K562 (cell line): ENCODE measurements around the gene COL5A1. TPM values are rescaled to one million over a fixed set of nuclear protein-coding genes. Genes with fewer than 3 reads are reported as not detected.

Experiments
- ATAC-seq: fragments of 200-7000 bp; cut with Tn5 transposase; 3 replicates; pipeline ENCODE4 v1.9.1; 2020; ENCODE audit warnings: moderate library complexity
- BruUV-seq: library from RNA; stranded (reverse); fragments of 400-500 nt; replicated peaks from 2 replicates; lab custom pipeline; 2021; lab: Mats Ljungman, UMichigan
- CTCF ChIA-PET: fragments of 300-600 bp; formaldehyde crosslinking; extraction: SDS; loops from one replicate; lab custom pipeline; 2021; ENCODE audit warnings: low intra/inter-chr PET ratio; lab: Yijun Ruan, JAX
- POLR2A ChIA-PET: fragments of 300-600, 350-650 bp; sonication (Branson Sonifier 250); formaldehyde crosslinking; extraction: SDS; loops from one replicate; lab custom pipeline; 2021; ENCODE audit warnings: antibody characterized with exemption, inconsistent platforms; lab: Yijun Ruan, JAX
- DNase-seq, 4 experiments: peaks; one replicate each; pipeline versions ENCODE4 v3.0.0 to v3.0.0-alpha.2; 2011 to 2018; ENCODE audit warnings: low spot score in 3 of 4, mixed read lengths in 3 of 4; ENCODE audit errors: extremely low read depth in 1 of 4
- FAIRE-seq: peaks from 2 replicates; lab custom pipeline; 2011; peaks lifted over from hg19 to GRCh38; lab: Jason Lieb, UNC
- H2AFZ ChIP-seq: 2 replicates; pipeline ENCODE4 v1.6.0; 2011; ENCODE audit warnings: low read depth, low read length, control low read depth, inconsistent platforms
- H3K27ac ChIP-seq: fragments of 200-600 bp; 3 replicates; pipeline ENCODE4 v1.8.0; 2011; ENCODE audit warnings: low read depth, mild to moderate bottlenecking, control low read depth, inconsistent platforms, low read length, moderate library complexity, mixed read lengths; ENCODE audit errors: extremely low read depth
- H3K27me3 ChIP-seq, 2 experiments: fragments of 300-600 bp in 1 of 2; 2 replicates in 1 of 2; 3 replicates in 1 of 2; pipeline versions ENCODE4 v1.6.0 to v1.8.0; 2011; ENCODE audit warnings: inconsistent platforms in 2 of 2, low read length in 2 of 2, mild to moderate bottlenecking in 1 of 2, mixed read lengths in 1 of 2, moderate library complexity in 1 of 2; ENCODE audit not compliant: control insufficient read depth in 2 of 2, insufficient read depth in 2 of 2
- H3K36me3 ChIP-seq: fragments of 300-600 bp; 3 replicates; pipeline ENCODE4 v1.8.0; 2011; ENCODE audit warnings: mild to moderate bottlenecking, low read length, inconsistent platforms; ENCODE audit not compliant: control insufficient read depth, insufficient read depth
- H3K4me1 ChIP-seq, 2 experiments: fragments of 200-600 bp in 1 of 2; replicated peaks in 1 of 2; 2 replicates in 1 of 2; 3 replicates in 1 of 2; pipeline versions ENCODE4 v1.5.1 to v1.8.0; 2011; ENCODE audit warnings: inconsistent platforms in 2 of 2, low read length in 2 of 2, mild to moderate bottlenecking in 1 of 2, mixed read lengths in 1 of 2, moderate library complexity in 1 of 2; ENCODE audit not compliant: control insufficient read depth in 2 of 2, insufficient read depth in 2 of 2
- H3K4me2 ChIP-seq: 2 replicates; pipeline ENCODE4 v1.6.1; 2011; ENCODE audit warnings: low read length, control low read depth, inconsistent platforms, mixed read lengths; ENCODE audit not compliant: insufficient read depth
- H3K4me3 ChIP-seq: fragments of 200-600 bp; sonication (generic), shearing (Covaris generic); 2 replicates; pipeline ENCODE4 v1.5.1; 2016; ENCODE audit warnings: control low read depth, inconsistent platforms
- H3K79me2 ChIP-seq: fragments of 200-600 bp; 3 replicates; pipeline ENCODE4 v1.8.0; 2011; ENCODE audit warnings: low read length, inconsistent platforms; ENCODE audit not compliant: control insufficient read depth, insufficient read depth
- H3K9ac ChIP-seq, 2 experiments: 2 replicates each; pipeline versions ENCODE4 v1.6.0 to v1.6.1; 2011; ENCODE audit warnings: low read depth in 2 of 2, low read length in 2 of 2, control low read depth in 1 of 2, inconsistent platforms in 1 of 2, mild to moderate bottlenecking in 1 of 2, mixed read lengths in 1 of 2; ENCODE audit not compliant: insufficient read depth in 1 of 2
- H3K9me1 ChIP-seq: one replicate; pipeline ENCODE4 v1.6.0; 2011; ENCODE audit warnings: inconsistent platforms, mild to moderate bottlenecking, low read length, moderate library complexity; ENCODE audit not compliant: control insufficient read depth, insufficient read depth
- H3K9me3 ChIP-seq: replicated peaks from 2 replicates; pipeline ENCODE4 v1.5.1; 2011; ENCODE audit warnings: low read depth, low read length, inconsistent platforms; ENCODE audit not compliant: control insufficient read depth, insufficient read depth
- H4K20me1 ChIP-seq: replicated peaks from 2 replicates; pipeline ENCODE4 v1.6.1; 2011; ENCODE audit warnings: low read length, inconsistent platforms, mixed read lengths; ENCODE audit not compliant: control insufficient read depth, insufficient read depth
- ELF2 ChIP-seq: fragments of 250-450 bp; sonication (Bioruptor Pico); IDR thresholded peaks from 2 replicates; pipeline ENCODE4 v1.5.0; 2021; ENCODE audit warnings: mild to moderate bottlenecking
- FOXA1 ChIP-seq: fragments of 450-650 bp; IDR thresholded peaks from 2 replicates; pipeline ENCODE4 v1.6.1; 2016; ENCODE audit warnings: mild to moderate bottlenecking, borderline replicate concordance
- HDAC2 ChIP-seq: fragments of 450-650 bp; IDR thresholded peaks from 2 replicates; pipeline ENCODE4 v1.6.1; 2016; ENCODE audit warnings: mild to moderate bottlenecking
- NFE2 ChIP-seq: IDR thresholded peaks from 2 replicates; pipeline ENCODE4 v1.6.1; 2014; ENCODE audit warnings: antibody characterized with exemption, low read depth
- THRAP3 ChIP-seq: fragments of 450-650 bp; IDR thresholded peaks from 2 replicates; pipeline ENCODE4 v1.6.1; 2016; ENCODE audit warnings: mild to moderate bottlenecking, inconsistent platforms, borderline replicate concordance
- ZBED1 ChIP-seq: IDR thresholded peaks from 2 replicates; pipeline ENCODE4 v1.6.1; 2014
- ZMIZ1 ChIP-seq, 2 experiments: fragments of 150-350 bp in 1 of 2; IDR thresholded peaks; 2 replicates each; pipeline ENCODE4 v1.6.1; 2012 to 2016; ENCODE audit warnings: low read depth in 2 of 2, low read length in 2 of 2, mild to moderate bottlenecking in 1 of 2, moderate library complexity in 1 of 2
- WGBS: fragments of 100-300 bp; shearing (Covaris generic); methylation state at CpG from one replicate; pipeline ENCODE4 v1.1.6; 2016; ENCODE audit warnings: low coverage, mixed read lengths; ENCODE audit not compliant: insufficient coverage; ENCODE audit errors: missing lambda C conversion rate; 5-methylcytosine and 5-hydroxymethylcytosine counted together
- in situ Hi-C: fragments of 300-500 bp; cut with MboI; formaldehyde crosslinking; loops from 4 replicates; pipeline ENCODE4 v1.15.0; 2018; ENCODE audit warnings: inconsistent platforms, mixed read lengths
- intact Hi-C: fragments of 100-400 bp; cut with micrococcal nuclease; formaldehyde crosslinking; loops from 2 replicates; pipeline ENCODE4 v1.14.2; 2022
- polyA plus RNA-seq, 8 experiments: library from polyadenylated mRNA; depleted of rRNA in 4 of 8; stranded (reverse) in 5 of 8; unstranded in 3 of 8; fragments of >200 nt; fragmentation: Nextera tagmentation in 2 of 8; fragmentation: Illumina TruSeq in 1 of 8; extraction: Ambion mirVana in 2 of 8; extraction: Trizol in 1 of 8; gene quantifications; 2 replicates each; pipeline versions ENCODE4 v1.2.1 to v1.2.3, GENCODE V29; 2011 to 2014; ENCODE audit warnings: inconsistent platforms in 1 of 8, missing spikeins in 1 of 8
- total RNA-seq, 7 experiments: library from RNA; depleted of rRNA in 6 of 7; stranded (reverse); fragments of >200 nt in 6 of 7; fragmentation: Illumina TruSeq in 2 of 7; extraction: Trizol in 2 of 7; gene quantifications; 2 replicates each; pipeline versions ENCODE4 v1.2.1 to v1.2.3, GENCODE V29; 2011 to 2021; ENCODE audit warnings: low replicate concordance in 1 of 7

Gene COL5A1
- total and polyA plus RNA-seq, 9 of the 15 experiments (the other 6 are each of a cell fraction or from before 2014, with no cell fraction given), result under 0.01 to 0.13 (median 0.04) TPM; not detected in 6

- H3K79me2 ChIP-seq, result no peaks in the 10 kb centered on the region
- no peak for DNase-seq
- WGBS, result 0% methylated on average over 4 of the region's 4 CpGs
- no peaks in the 10 kb centered on the region; the same call in 1 of the 2 replicates for H3K9me3 ChIP-seq
- H3K4me3 ChIP-seq, result no peak overlapping the region
- no peaks in the 10 kb centered on the region for H4K20me1 ChIP-seq
- peaks cover 0 to 7% of the 10 kb centered on the region in 2 experiments; a peak in 2 of 5 replicates for H3K27me3 ChIP-seq
- no peak overlapping the region for H2AFZ ChIP-seq
- BruUV-seq, result no TSS peak
- ATAC-seq, result no peak
- no peak for FAIRE-seq
- CTCF ChIA-PET, result no interaction called here
- POLR2A ChIA-PET, result no interaction called here
- H3K36me3 ChIP-seq, result no peaks in the 10 kb centered on the region
- intact Hi-C loops, result no loop called here
- no peak overlapping the region for H3K27ac ChIP-seq
- H3K9ac ChIP-seq, result no peak overlapping the region
- H3K4me1 ChIP-seq, result no peaks in the 10 kb centered on the region
- no peak overlapping the region for H3K4me2 ChIP-seq
- no peaks in the 10 kb centered on the region for H3K9me1 ChIP-seq
- no peak for TF ChIP-seq FOXA1
- no peak for TF ChIP-seq ZBED1
- no peak for TF ChIP-seq NFE2
- TF ChIP-seq ELF2 (CRISPR knock-in tag), result no peak
- TF ChIP-seq HDAC2, result no peak
- TF ChIP-seq ZMIZ1 (IDR thresholded peaks at IDR 0.05; ENCODE audit: low read depth in 2 of 2, low read length in 2 of 2), result no peak
- TF ChIP-seq THRAP3, result no peak
- in situ Hi-C loops, result no loop called here
Observed at GRCh38 chr9:134726026-134726721, 84.6 kb downstream of the COL5A1 start.
